Erythroblast (primary cell): ENCODE measurements around the gene DAB1.

Source experiments
- DNase-seq, 2 experiments: peaks; one replicate each; lab custom pipeline; 2025; lab: John Stamatoyannopoulos, UW
- GATA1 ChIP-seq: IDR thresholded peaks from 2 replicates; pipeline ENCODE4 v1.6.1; 2011; ENCODE audit warnings: low read depth, mild to moderate bottlenecking, control low read depth, low read length, moderate library complexity
- POLR2A ChIP-seq: IDR thresholded peaks from 2 replicates; pipeline ENCODE4 v1.6.1; 2011; ENCODE audit warnings: mild to moderate bottlenecking, low read length

The DAB1 gene

GRCh38 chr1:57277681-57278080 lies 146.2 kb downstream of the DAB1 start:
- DNase-seq = no peak
- no peak for TF ChIP-seq POLR2A
- no peak for TF ChIP-seq GATA1

DNA sequence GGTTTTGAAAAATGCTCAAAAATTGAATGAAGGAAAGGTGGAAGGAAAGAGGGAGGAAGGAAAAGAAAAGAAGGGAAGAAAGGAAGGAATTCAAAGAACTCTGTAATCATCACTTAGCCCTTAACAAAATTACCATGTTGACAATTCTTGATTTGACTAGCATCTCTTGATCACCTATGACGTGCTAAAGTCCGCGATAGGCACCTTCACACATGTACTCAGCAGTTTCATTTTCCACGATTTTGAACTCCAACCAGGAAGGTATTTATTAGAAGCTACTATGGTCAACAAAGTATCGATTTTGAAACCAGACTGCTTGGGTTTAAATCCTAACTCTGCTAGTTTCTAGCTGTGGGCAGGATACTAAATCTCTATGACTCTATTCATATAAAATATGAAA lies 146.9 kb downstream of the DAB1 start:
- TF ChIP-seq POLR2A (no peak), GATA1 (no peak)
- DNase-seq = no peak

- TF ChIP-seq GATA1 (no peak), POLR2A (no peak)
- DNase-seq = no peak
These were observed 151.3 kb downstream of the DAB1 start for GRCh38 chr1:57272601-57273000.

DNA sequence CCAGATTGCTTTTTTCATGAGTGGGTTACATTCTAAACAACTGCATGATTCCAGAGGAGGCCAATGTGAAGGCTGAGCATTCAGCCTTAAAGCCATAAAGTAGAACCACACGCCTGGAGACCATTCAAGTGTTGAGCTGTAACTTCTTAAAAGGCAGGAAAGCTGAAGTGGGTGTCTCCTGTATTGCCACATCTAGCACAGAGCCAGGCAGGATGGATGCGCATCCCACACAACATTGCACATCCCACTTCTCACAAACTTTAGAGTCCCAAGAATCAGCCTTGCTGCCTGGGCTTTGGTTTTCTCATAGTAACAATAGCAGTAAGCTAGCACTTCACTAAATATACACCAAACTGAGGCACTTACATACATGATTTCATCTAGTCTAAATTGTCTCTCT lies 151.7 kb downstream of the DAB1 start:
- no peak for DNase-seq
- TF ChIP-seq POLR2A = no peak

- TF ChIP-seq POLR2A (no peak), GATA1 (no peak)
- no peak for DNase-seq
These were observed 152.7 kb downstream of the DAB1 start for GRCh38 chr1:57270927-57271698.

- DNase-seq = no peak
- no peak for TF ChIP-seq POLR2A
- TF ChIP-seq GATA1 = no peak
These were observed 154.1 kb downstream of the DAB1 start for GRCh38 chr1:57269630-57270225.

DNA sequence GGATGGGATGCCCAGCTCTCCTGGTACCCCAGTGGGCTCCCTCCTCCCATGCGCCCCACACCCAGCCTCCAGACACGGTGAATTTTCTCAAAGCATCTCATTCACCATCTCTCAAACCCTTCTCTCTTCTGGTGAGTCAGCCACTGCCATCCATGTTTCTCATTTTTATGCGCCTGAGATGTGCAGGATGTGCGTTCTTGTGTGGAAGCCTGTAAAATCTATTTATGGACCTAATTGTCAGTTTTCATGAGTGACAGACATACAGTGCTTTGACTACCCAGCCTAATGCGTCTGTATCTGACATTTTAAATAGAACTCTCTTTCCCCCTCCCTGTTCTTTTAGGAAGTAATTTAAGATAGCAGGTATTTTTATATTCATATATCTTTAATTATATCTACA lies 158.8 kb downstream of the DAB1 start:
- no peak for DNase-seq
- TF ChIP-seq GATA1 = no peak
- no peak for TF ChIP-seq POLR2A

DNA sequence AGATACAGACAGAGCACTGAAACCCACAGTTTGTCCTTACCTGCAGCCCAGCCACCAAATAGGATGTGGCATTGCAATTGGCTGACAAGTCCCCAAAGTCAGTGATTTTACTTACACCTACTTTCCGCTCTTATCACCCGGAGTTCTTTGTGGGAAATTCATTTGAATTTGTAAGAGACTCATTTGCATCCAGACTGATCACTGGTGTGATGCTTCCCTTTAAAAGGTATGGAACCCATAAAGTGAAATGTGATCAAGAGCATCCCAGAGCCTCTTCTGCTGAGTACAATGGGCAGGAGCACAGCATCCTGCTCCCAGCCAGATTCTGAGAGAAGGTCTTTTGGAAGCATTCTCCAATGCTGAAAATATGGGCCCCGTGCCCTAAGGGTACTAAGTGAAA lies 161.4 kb downstream of the DAB1 start:
- TF ChIP-seq GATA1 (no peak), POLR2A (no peak)
- no peak for DNase-seq

GRCh38 chr1:57258557-57259325 lies 165.1 kb downstream of the DAB1 start:
- DNase-seq = no peak
- TF ChIP-seq GATA1 (no peak), POLR2A (no peak)

DNA sequence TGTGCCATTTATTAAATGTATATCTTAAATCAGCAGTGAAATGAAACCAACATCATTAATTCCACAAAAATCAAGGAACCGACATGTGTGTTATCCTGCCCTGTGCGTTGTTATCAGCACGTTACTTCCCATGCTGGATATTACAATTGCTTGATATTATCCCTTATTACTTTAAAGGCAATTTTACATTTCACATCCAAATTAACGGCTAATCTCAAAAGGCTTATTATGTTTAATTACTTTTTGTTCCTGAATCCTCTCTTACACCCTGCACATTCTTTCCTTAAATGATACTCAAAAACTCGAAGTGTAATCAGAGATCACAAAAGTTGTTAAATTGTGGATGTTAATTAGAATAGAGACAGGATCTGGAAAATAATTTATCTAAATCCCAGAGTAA lies 167.9 kb downstream of the DAB1 start:
- no peak for TF ChIP-seq POLR2A
- TF ChIP-seq GATA1 = no peak
- no peak for DNase-seq

DNA sequence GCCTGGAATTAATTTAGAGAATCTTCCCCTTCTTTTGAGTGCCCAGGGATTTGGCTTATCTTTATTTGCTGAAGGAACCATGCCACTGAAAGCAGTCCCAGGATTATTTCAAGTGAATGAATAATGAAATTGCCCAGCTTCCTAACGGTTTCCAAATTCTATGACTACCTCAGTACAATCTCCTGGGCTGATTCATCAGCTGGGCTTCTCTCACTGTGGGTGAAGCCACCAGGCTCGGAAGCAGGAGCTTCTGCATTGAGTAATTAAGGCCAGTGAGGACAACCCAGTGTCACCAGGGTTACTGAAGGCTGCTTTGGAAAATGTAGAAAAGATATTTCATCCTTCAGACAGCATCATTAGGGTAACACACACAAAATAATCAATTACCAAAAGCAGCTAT lies 169.8 kb downstream of the DAB1 start:
- DNase-seq = no peak

GRCh38 chr1:57252597-57253294 lies 171.1 kb downstream of the DAB1 start:
- TF ChIP-seq POLR2A (no peak), GATA1 (no peak)
- DNase-seq = no peak

More for the DNA sequence above, 169.8 kb downstream of the DAB1 start:
- TF ChIP-seq POLR2A (no peak), GATA1 (no peak)

GRCh38 chr1:57250021-57250420 lies 173.8 kb downstream of the DAB1 start:
- no peak for DNase-seq
- no peak for TF ChIP-seq POLR2A
- no peak for TF ChIP-seq GATA1

- no peak for DNase-seq
- TF ChIP-seq GATA1 (no peak), POLR2A (no peak)
These were observed 174.3 kb downstream of the DAB1 start for GRCh38 chr1:57249511-57249910.
